SK-N-SH (cell line): ENCODE results near the gene CALML3. TPM values are rescaled to one million over a fixed set of nuclear protein-coding genes. Genes with fewer than 3 reads are reported as not detected.

Experiments used
- CTCF ChIA-PET: fragments of 300-600, 350-600 bp; formaldehyde crosslinking; extraction: SDS; loops from one replicate; lab custom pipeline; 2021; lab: Yijun Ruan, JAX
- POLR2A ChIA-PET: fragments of 350-600 bp; sonication (Branson Sonifier 250); formaldehyde crosslinking; extraction: SDS; loops from one replicate; lab custom pipeline; 2020; ENCODE audit warnings: antibody characterized with exemption, inconsistent platforms; lab: Yijun Ruan, JAX
- DNase-seq: peaks from one replicate; pipeline ENCODE4 v3.0.0; 2012
- H2AFZ ChIP-seq: fragments of 200-600 bp; sonication (generic); 2 replicates; pipeline ENCODE4 v1.8.1; 2016; ENCODE audit warnings: antibody characterized with exemption, mild to moderate bottlenecking, low read depth
- H3F3A ChIP-seq: fragments of 200-600 bp; sonication (generic); replicated peaks from 2 replicates; pipeline ENCODE3; 2016; ENCODE audit warnings: antibody characterized with exemption, mild to moderate bottlenecking; ENCODE audit not compliant: insufficient read depth
- H3K27ac ChIP-seq, 2 experiments: fragments of 200-500 bp in 1 of 2; fragments of 200-600 bp in 1 of 2; sonication (Bioruptor generic) in 1 of 2; sonication (generic), shearing (Covaris generic) in 1 of 2; 2 replicates each; pipeline versions ENCODE4 v1.5.1 to v1.6.1; 2014 to 2016; ENCODE audit warnings: low read depth in 2 of 2, inconsistent platforms in 1 of 2, low read length in 1 of 2, mild to moderate bottlenecking in 1 of 2, mixed read lengths in 1 of 2
- H3K27me3 ChIP-seq: fragments of 200-600 bp; sonication (generic), shearing (Covaris generic); 2 replicates; pipeline ENCODE4 v1.6.1; 2016; ENCODE audit warnings: mixed run types; ENCODE audit not compliant: insufficient read depth
- H3K36me3 ChIP-seq, 2 experiments: fragments of 200-500 bp in 1 of 2; fragments of 200-600 bp in 1 of 2; sonication (Bioruptor generic) in 1 of 2; sonication (generic) in 1 of 2; replicated peaks in 1 of 2; 2 replicates each; pipeline versions ENCODE3 to v1.5.1; 2014 to 2016; ENCODE audit warnings: low read length in 1 of 2, mild to moderate bottlenecking in 1 of 2; ENCODE audit not compliant: insufficient read depth in 2 of 2, control insufficient read depth in 1 of 2
- H3K4me1 ChIP-seq, 2 experiments: fragments of 200-500 bp in 1 of 2; fragments of 200-600 bp in 1 of 2; sonication (Bioruptor generic) in 1 of 2; sonication (generic), shearing (Covaris generic) in 1 of 2; 2 replicates each; pipeline versions ENCODE4 v1.5.1 to v1.6.1; 2014 to 2016; ENCODE audit warnings: low read depth in 1 of 2, low read length in 1 of 2, mixed run types in 1 of 2; ENCODE audit not compliant: insufficient read depth in 2 of 2, control insufficient read depth in 1 of 2
- H3K4me2 ChIP-seq: fragments of 200-600 bp; sonication (generic), shearing (Covaris generic); 2 replicates; pipeline ENCODE4 v1.6.1; 2017; ENCODE audit warnings: mixed run types
- H3K4me3 ChIP-seq, 2 experiments: fragments of 200-500 bp in 1 of 2; fragments of 200-600 bp in 1 of 2; sonication (Bioruptor generic) in 1 of 2; sonication (generic), shearing (Covaris generic) in 1 of 2; 2 replicates each; pipeline versions ENCODE4 v1.5.1 to v1.8.1; 2014 to 2016; ENCODE audit warnings: low read depth in 2 of 2, inconsistent platforms in 1 of 2, low read length in 1 of 2, mild to moderate bottlenecking in 1 of 2, mixed read lengths in 1 of 2, moderate library complexity in 1 of 2
- H3K79me2 ChIP-seq: fragments of 200-600 bp; sonication (generic); 2 replicates; pipeline ENCODE4 v1.8.1; 2017; ENCODE audit warnings: mild to moderate bottlenecking; ENCODE audit not compliant: insufficient read depth
- H3K9ac ChIP-seq: fragments of 200-600 bp; sonication (generic); 2 replicates; pipeline ENCODE4 v1.6.1; 2017; ENCODE audit warnings: mixed run types
- H3K9me2 ChIP-seq: fragments of 200-600 bp; sonication (generic); 2 replicates; pipeline ENCODE4 v1.6.1; 2017; ENCODE audit warnings: mixed run types
- H3K9me3 ChIP-seq: fragments of 200-600 bp; sonication (generic); 2 replicates; pipeline ENCODE4 v1.6.1; 2017; ENCODE audit warnings: mixed run types, mild to moderate bottlenecking, moderate library complexity
- H4K20me1 ChIP-seq: fragments of 200-600 bp; sonication (generic); 2 replicates; pipeline ENCODE4 v1.6.1; 2017; ENCODE audit warnings: mild to moderate bottlenecking, mixed run types; ENCODE audit not compliant: insufficient read depth
- EZH2phosphoT487 ChIP-seq: fragments of 200-600 bp; sonication (generic); IDR thresholded peaks from 2 replicates; pipeline ENCODE4 v1.6.1; 2017; ENCODE audit warnings: low read depth, mixed run types, mild to moderate bottlenecking, antibody characterized with exemption, moderate library complexity, borderline replicate concordance
- FOSL2 ChIP-seq: IDR thresholded peaks from 2 replicates; pipeline ENCODE4 v1.4.0; 2012; ENCODE audit warnings: low read depth, mild to moderate bottlenecking, moderate library complexity, borderline replicate concordance
- FOXM1 ChIP-seq: IDR thresholded peaks from 2 replicates; pipeline ENCODE4 v1.4.0; 2012; ENCODE audit warnings: low read depth, mild to moderate bottlenecking
- MEF2A ChIP-seq: IDR thresholded peaks from 2 replicates; pipeline ENCODE4 v1.4.0; 2012; ENCODE audit warnings: low read depth, borderline replicate concordance
- RAD21 ChIP-seq: IDR thresholded peaks from 2 replicates; pipeline ENCODE4 v1.6.1; 2012; ENCODE audit warnings: mild to moderate bottlenecking, low read length
- SMC3 ChIP-seq: IDR thresholded peaks from 2 replicates; pipeline ENCODE4 v1.6.1; 2012; ENCODE audit warnings: low read depth, low read length, improper control_type of control experiment
- USF1 ChIP-seq: IDR thresholded peaks from 2 replicates; pipeline ENCODE4 v1.4.0; 2012; ENCODE audit warnings: low read depth, borderline replicate concordance
- WGBS: methylation state at CpG from one replicate; pipeline ENCODE4 v1.1.6; 2017; ENCODE audit warnings: low lambda C conversion rate; 5-methylcytosine and 5-hydroxymethylcytosine counted together
- polyA plus RNA-seq, 3 experiments: library from polyadenylated mRNA; depleted of rRNA; stranded (reverse); fragments of >200 nt; gene quantifications; 2 replicates each; pipeline ENCODE4 v1.2.3, GENCODE V29; 2012
- TF ChIP-seq, protein P1 (sequence below): IDR thresholded peaks from 2 replicates; pipeline ENCODE4 v1.4.0; 2012; ENCODE audit warnings: low read depth, borderline replicate concordance
- TF ChIP-seq, protein P2 (sequence below): IDR thresholded peaks from 2 replicates; pipeline ENCODE4 v1.4.0; 2012; ENCODE audit warnings: low read depth

CALML3 gene
- polyA plus RNA-seq, 1 of the 3 experiments (the other 2 are of a cell fraction): not detected

- no peaks in the 10 kb centered on the region for H3K9me3 ChIP-seq
- H3K4me2 ChIP-seq: no peak overlapping the region
- H3K27me3 ChIP-seq: no peaks in the 10 kb centered on the region
- no peaks in the 10 kb centered on the region for H3K4me1 ChIP-seq
- H3F3A ChIP-seq: no peaks in the 10 kb centered on the region
- no peak overlapping the region for H3K9ac ChIP-seq
- no peak overlapping the region for H3K27ac ChIP-seq
- no peak for TF ChIP-seq SMC3
- TF ChIP-seq FOSL2: no peak
- TF ChIP-seq USF1: no peak
- H4K20me1 ChIP-seq: no peaks in the 10 kb centered on the region
- H2AFZ ChIP-seq: no peak overlapping the region
- H3K79me2 ChIP-seq: no peaks in the 10 kb centered on the region
- CTCF ChIA-PET: interaction anchor here (2.5 kb wide), 1 partner anchor 138 kb away, joined by 8 read pairs; no protein-coding TSS in a partner anchor
- 73% methylated on average over 14 of the region's 14 CpGs for WGBS
- H3K9me2 ChIP-seq: no peaks in the 10 kb centered on the region
- H3K4me3 ChIP-seq: no peak overlapping the region
- no peaks in the 10 kb centered on the region for H3K36me3 ChIP-seq
- no peak for DNase-seq
- POLR2A ChIA-PET: no interaction called here
Observed at GRCh38 chr10:5485290-5485689, 39.5 kb upstream of the CALML3 start.

- CTCF ChIA-PET: interaction anchor here (2.5 kb wide), 1 partner anchor 137 kb away, joined by 8 read pairs; no protein-coding TSS in a partner anchor
- DNase-seq: no peak
Observed at GRCh38 chr10:5485948-5486852, 38.6 kb upstream of the CALML3 start.

More at GRCh38 chr10:5485948-5486852, 38.6 kb upstream of the CALML3 start:
- H3F3A ChIP-seq: no peaks in the 10 kb centered on the region
- H3K9me3 ChIP-seq: no peaks in the 10 kb centered on the region
- no peak overlapping the region for H3K27ac ChIP-seq
- H3K79me2 ChIP-seq: no peaks in the 10 kb centered on the region
- POLR2A ChIA-PET: no interaction called here
- no peak overlapping the region for H2AFZ ChIP-seq
- H4K20me1 ChIP-seq: no peaks in the 10 kb centered on the region
- H3K9me2 ChIP-seq: no peaks in the 10 kb centered on the region
- WGBS: 89% methylated on average over 12 of the region's 13 CpGs
- H3K9ac ChIP-seq: no peak overlapping the region
- H3K4me1 ChIP-seq: no peaks in the 10 kb centered on the region
- H3K4me2 ChIP-seq: no peak overlapping the region
- no peak for TF ChIP-seq EZH2phosphoT487
- TF ChIP-seq, protein P1, sequence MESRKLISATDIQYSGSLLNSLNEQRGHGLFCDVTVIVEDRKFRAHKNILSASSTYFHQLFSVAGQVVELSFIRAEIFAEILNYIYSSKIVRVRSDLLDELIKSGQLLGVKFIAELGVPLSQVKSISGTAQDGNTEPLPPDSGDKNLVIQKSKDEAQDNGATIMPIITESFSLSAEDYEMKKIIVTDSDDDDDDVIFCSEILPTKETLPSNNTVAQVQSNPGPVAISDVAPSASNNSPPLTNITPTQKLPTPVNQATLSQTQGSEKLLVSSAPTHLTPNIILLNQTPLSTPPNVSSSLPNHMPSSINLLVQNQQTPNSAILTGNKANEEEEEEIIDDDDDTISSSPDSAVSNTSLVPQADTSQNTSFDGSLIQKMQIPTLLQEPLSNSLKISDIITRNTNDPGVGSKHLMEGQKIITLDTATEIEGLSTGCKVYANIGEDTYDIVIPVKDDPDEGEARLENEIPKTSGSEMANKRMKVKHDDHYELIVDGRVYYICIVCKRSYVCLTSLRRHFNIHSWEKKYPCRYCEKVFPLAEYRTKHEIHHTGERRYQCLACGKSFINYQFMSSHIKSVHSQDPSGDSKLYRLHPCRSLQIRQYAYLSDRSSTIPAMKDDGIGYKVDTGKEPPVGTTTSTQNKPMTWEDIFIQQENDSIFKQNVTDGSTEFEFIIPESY: no peak
- no peak for TF ChIP-seq USF1
- TF ChIP-seq MEF2A: no peak
- TF ChIP-seq, protein P2, sequence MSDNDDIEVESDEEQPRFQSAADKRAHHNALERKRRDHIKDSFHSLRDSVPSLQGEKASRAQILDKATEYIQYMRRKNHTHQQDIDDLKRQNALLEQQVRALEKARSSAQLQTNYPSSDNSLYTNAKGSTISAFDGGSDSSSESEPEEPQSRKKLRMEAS: no peak
- TF ChIP-seq FOXM1: no peak
- TF ChIP-seq RAD21: no peak
- H3K36me3 ChIP-seq: no peaks in the 10 kb centered on the region
- no peaks in the 10 kb centered on the region for H3K27me3 ChIP-seq
- no peak overlapping the region for H3K4me3 ChIP-seq
